ENCODE measurements around the gene NLRC5.
"Not testable (repeated sequence)": the region's sequence is repeated elsewhere in the genome, so short reads cannot be mapped to it uniquely, and the experiment has no call there.

Gene NLRC5

DNA sequence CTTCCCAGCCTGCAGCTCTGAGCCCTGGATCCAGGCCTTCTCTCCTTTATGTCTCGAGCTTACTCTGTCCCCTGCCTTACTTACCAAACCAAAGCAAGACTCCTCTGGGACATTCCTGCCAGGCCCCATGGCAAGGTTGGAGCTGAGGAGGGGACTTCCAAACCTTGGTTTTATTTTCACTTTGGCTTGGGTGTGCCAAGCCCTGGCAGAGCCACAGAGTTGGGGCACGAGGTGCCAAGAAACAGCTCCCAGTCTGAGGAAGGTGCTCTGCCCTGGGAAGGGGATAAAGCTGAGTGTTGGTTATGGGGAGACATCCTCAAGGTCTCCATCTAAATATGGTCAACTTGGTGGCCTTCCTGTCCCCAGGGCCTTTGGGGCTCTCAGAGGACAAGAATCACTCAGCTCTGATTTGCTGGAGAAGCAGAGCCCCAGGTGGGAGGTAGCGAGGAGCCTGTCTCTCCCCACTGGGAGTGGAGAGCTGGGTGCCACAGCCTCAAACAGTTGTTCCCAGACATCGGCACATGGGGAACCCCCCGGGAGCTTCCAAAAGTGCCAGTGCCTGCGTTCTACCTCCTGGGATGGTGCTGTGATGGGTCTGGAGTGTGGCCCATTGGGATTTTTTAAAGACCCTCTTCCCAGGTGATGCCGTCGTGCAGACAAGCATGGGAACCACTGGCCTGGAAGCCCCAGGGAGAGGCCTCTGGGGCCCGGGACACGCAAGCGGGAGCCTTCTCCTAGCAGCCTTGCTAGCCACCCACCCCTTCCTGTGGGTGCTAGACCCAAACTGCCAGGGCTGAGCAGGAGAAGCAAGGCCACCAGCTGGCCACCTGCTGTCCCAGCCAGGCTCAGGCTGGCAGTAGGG lies 10.3 kb downstream of the NLRC5 start:
- DNase-seq (ENCODE audit: low read depth, low spot score): no peak
- H3K27ac ChIP-seq: peak overlapping the region; percentile 51

DNA sequence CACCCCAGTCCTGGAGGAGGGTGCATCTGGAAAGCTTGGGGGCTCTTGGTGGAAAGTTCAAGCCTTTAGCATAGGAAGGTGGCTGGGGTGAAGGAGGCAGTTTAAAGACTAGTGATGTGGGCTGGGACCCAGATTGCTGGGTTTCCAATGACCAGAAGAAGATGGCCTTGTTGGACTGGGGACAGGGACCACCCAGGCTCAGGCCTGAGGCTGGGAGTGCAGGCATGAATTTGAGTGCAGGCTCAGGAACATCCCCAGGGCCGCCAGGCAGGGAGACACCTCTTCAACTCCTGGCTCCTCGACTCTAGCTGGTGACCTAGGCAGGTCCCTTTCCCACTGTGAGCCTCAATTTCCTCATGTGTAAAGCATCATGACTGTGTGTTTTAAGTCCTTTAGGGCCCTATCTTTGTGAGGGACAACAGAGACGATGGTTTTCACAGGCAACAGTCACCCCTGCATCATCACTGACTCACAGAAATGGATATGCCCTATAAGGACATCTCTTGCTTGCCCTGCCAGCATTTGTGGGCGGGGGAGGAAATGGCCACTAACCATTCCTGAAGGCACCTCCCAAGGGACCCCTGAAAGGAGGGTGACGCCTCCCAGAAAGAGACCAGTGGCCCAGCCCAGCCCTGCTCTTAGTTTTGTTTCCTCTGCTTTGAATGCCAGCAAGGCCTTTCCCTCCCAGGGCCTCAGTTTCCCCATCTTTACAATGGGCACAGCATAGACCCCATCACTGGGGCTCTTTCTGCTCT lies 11.1 kb downstream of the NLRC5 start:
- DNase-seq (ENCODE audit: low read depth, low spot score): no peak
- peak overlapping the region; percentile 51 for H3K27ac ChIP-seq

- peak overlapping the region; percentile 51 for H3K27ac ChIP-seq
- DNase-seq (ENCODE audit: low read depth, low spot score): no peak
These were observed 11.8 kb downstream of the NLRC5 start for GRCh38 chr16:57001026-57001679.

DNA sequence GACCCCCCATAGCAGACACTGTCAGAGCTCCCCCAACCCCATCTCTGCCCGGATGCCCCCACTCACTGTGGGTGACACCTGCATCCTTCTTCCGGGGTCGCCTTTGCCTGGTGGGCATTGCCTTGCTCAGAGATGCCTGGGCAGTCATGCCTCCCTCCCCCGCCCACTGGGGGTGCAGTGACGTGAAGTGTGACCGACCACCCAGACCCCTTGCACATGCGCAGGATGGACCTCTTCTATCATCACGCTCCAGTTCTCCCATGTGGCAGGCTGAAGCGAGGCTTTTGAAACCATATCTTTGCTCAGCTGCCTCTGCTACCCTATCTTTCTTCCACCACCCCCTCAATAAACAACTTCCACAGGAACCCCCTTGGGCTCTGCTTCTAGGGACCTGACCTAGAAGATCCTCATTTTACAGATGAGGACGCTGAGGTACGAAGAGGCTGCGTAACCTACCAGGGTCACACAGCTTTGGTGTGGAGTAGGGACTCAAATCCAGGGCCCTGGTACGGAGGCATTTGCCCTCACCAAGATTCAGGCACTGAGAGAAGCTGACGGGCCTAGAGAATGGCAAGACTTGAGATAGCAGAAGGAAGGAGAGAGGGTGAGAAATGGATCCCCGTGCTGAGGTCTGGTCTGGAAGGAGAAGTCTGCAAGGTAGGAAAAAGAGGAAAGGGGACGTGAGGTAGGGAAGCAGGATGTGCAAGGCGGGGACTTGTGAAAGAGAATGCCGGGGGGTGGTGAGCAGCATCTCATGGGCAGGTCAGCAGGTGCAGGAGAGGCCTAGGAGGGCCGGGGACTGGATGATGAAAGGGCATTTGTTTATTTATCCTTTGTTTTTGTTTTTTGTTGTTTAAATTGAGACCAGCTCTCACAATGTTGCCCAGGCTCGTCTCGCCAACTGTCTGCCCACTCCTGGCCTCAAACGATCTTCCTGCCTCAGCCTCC lies 14.4 kb downstream of the NLRC5 start:
- no peak overlapping the region for H3K27ac ChIP-seq
- DNase-seq (ENCODE audit: low read depth, low spot score): no peak

DNA sequence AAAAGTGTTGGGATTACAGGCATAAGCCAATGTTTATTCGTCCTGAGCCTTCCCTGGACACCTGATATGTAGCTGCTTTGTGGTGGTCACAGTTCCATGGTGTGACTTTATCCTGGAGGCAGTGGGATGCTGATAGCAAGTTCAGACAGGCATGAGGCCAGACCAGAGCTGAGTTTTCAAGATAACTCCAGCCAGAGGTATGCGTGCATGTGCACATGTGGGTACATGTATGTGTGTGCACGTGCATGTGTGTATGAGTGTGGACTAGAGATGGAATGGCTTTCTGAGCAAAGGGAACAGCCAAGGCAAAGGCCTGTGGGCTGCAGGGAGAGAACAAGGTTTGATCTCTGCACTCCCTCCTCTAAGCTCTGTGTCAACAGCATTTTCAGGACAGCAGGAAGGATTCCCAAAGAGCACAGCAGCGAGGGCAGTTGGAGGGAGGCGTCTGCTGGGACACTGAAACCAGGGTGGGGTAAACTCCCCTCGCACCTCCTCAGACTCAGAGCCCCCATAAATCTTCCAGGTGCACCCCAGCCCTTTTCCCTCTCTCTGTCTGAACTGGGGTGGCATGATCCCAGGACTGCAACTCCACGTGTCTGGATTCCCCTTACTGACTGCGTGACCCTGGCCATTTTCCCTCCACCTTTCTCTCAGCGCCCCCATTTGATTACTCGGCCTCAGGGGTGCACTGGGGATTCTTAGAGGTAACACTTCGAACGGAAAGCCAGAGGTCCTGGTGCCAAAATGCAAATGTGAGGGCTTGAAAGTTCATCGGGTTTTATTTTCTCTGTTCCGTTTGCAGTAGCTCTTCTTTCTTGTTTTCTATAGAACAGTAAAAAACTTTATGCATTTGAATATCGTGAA lies 15.3 kb downstream of the NLRC5 start:
- DNase-seq (ENCODE audit: low read depth, low spot score): no peak
- H3K27ac ChIP-seq: no peak overlapping the region

DNA sequence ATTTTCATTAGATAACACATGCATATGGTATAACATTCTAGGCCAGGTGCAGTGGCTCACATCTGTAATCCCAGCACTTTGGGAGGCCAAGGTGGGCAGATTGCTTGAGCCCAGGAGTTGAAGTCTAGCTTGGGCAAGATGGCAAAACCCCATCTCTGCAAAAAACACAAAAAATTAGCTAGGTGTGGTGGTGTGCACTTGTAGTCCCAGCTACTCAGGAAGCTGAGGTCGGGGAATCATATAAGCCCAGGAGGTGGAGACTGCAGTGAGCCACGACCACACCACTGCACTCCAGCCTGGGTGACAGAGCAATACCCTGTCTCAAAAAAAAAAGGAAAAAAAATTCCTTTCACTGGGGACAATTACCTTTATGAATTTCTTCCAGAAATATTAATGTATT lies 16.2 kb downstream of the NLRC5 start:
- not testable (repeated sequence) for H3K27ac ChIP-seq; DNase-seq (ENCODE audit: low read depth, low spot score)

GRCh38 chr16:57007050-57007449 lies 17.7 kb downstream of the NLRC5 start:
- no peak overlapping the region for H3K27ac ChIP-seq
- DNase-seq (ENCODE audit: low read depth, low spot score): no peak

- no peak for DNase-seq (ENCODE audit: low read depth, low spot score)
- no peak overlapping the region for H3K27ac ChIP-seq
These were observed 18.2 kb downstream of the NLRC5 start for GRCh38 chr16:57007530-57007929.

DNA sequence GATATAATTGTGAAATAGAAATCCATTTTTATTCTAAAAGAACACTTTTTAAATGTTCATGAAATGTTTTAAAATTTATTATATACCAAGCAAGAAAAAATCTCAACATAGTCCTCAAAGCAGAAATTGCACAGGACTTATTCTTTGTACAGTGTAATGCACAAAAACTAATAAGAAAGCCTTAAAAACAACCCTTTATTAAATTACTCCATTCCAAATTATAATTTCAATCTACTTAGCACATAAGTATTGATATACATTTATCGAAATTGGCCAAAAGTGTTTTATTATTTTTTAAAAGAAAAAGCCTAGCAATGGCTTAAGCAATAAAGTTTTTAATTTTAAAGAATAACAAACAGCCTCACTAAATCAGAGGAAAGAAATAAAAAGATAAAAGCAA lies 19.1 kb downstream of the NLRC5 start:
- DNase-seq (ENCODE audit: low read depth, low spot score): no peak

GRCh38 chr16:57009643-57010170 lies 20.4 kb downstream of the NLRC5 start:
- no peak for DNase-seq (ENCODE audit: low read depth, low spot score)
- H3K27ac ChIP-seq: no peak overlapping the region

More for the DNA sequence above, 19.1 kb downstream of the NLRC5 start:
- H3K27ac ChIP-seq: no peak overlapping the region

- H3K27ac ChIP-seq: no peak overlapping the region
These were observed 23.0 kb downstream of the NLRC5 start for GRCh38 chr16:57012353-57012752.

GRCh38 chr16:57013229-57013628 lies 23.9 kb downstream of the NLRC5 start:
- no peak for DNase-seq (ENCODE audit: low read depth, low spot score)

More at GRCh38 chr16:57012353-57012752, 23.0 kb downstream of the NLRC5 start:
- no peak for DNase-seq (ENCODE audit: low read depth, low spot score)

GRCh38 chr16:57013902-57014301 lies 24.5 kb downstream of the NLRC5 start:
- peak overlapping the region; percentile 41 for H3K27ac ChIP-seq
- no peak for DNase-seq (ENCODE audit: low read depth, low spot score)

More at GRCh38 chr16:57013229-57013628, 23.9 kb downstream of the NLRC5 start:
- peak overlapping the region; percentile 41 for H3K27ac ChIP-seq

GRCh38 chr16:57016301-57016700 lies 26.9 kb downstream of the NLRC5 start:
- no peak for DNase-seq (ENCODE audit: low read depth, low spot score)
- no peak overlapping the region for H3K27ac ChIP-seq

- H3K27ac ChIP-seq: no peak overlapping the region
- DNase-seq (ENCODE audit: low read depth, low spot score): no peak
These were observed 27.5 kb downstream of the NLRC5 start for GRCh38 chr16:57016831-57017230.

- DNase-seq (ENCODE audit: low read depth, low spot score): no peak
- no peak overlapping the region for H3K27ac ChIP-seq
These were observed 27.9 kb downstream of the NLRC5 start for GRCh38 chr16:57017251-57017650.

- H3K27ac ChIP-seq: no peak overlapping the region
- no peak for DNase-seq (ENCODE audit: low read depth, low spot score)
These were observed 30.4 kb downstream of the NLRC5 start for GRCh38 chr16:57019746-57020145.

- no peak overlapping the region for H3K27ac ChIP-seq
- DNase-seq (ENCODE audit: low read depth, low spot score): no peak
These were observed 31.3 kb downstream of the NLRC5 start for GRCh38 chr16:57020651-57021050.

- H3K27ac ChIP-seq: no peak overlapping the region
- DNase-seq (ENCODE audit: low read depth, low spot score): no peak
These were observed 32.4 kb downstream of the NLRC5 start for GRCh38 chr16:57021757-57022156.
